Loucy (cell line): ENCODE data around the gene KRTAP1-5.
"Not testable (repeated sequence)": the region's sequence is repeated elsewhere in the genome, so short reads cannot be mapped to it uniquely, and the experiment has no call there.

Experiments used
- H2AFZ ChIP-seq: fragments of 200-600 bp; sonication (generic); 2 replicates; pipeline ENCODE4 v1.6.0; 2016; ENCODE audit warnings: antibody characterized with exemption, mild to moderate bottlenecking, low read length, moderate library complexity
- H3F3A ChIP-seq: fragments of 200-600 bp; 2 replicates; pipeline ENCODE4 v1.6.0; 2016; ENCODE audit warnings: antibody characterized with exemption, low read depth, mild to moderate bottlenecking
- H3K27me3 ChIP-seq: fragments of 200-600 bp; sonication (generic); 2 replicates; pipeline ENCODE4 v1.6.1; 2014; ENCODE audit warnings: low read length, mild to moderate bottlenecking; ENCODE audit not compliant: insufficient read depth, poor library complexity, severe bottlenecking
- H3K36me3 ChIP-seq: fragments of 200-600 bp; sonication (generic); 2 replicates; pipeline ENCODE4 v1.6.1; 2016; ENCODE audit warnings: low read length; ENCODE audit not compliant: insufficient read depth
- H3K4me1 ChIP-seq: fragments of 200-600 bp; sonication (generic); 2 replicates; pipeline ENCODE4 v1.5.1; 2014; ENCODE audit warnings: low read length, mild to moderate bottlenecking; ENCODE audit not compliant: insufficient read depth, poor library complexity, severe bottlenecking
- H3K4me2 ChIP-seq: fragments of 200-600 bp; sonication (generic); 2 replicates; pipeline ENCODE4 v1.6.0; 2014; ENCODE audit warnings: antibody characterized with exemption, low read length, low read depth, mild to moderate bottlenecking; ENCODE audit not compliant: poor library complexity, severe bottlenecking
- H3K4me3 ChIP-seq: fragments of 200-600 bp; sonication (generic); 2 replicates; pipeline ENCODE4 v1.5.1; 2014; ENCODE audit warnings: low read length, mild to moderate bottlenecking, mixed read lengths; ENCODE audit not compliant: poor library complexity, severe bottlenecking
- H3K79me2 ChIP-seq: fragments of 200-600 bp; sonication (generic); 2 replicates; pipeline ENCODE4 v1.6.1; 2014; ENCODE audit warnings: low read length; ENCODE audit not compliant: insufficient read depth
- H3K9ac ChIP-seq: fragments of 200-600 bp; sonication (generic); 2 replicates; pipeline ENCODE4 v1.6.0; 2014; ENCODE audit warnings: mild to moderate bottlenecking, low read depth, low read length, moderate library complexity; ENCODE audit not compliant: poor library complexity, severe bottlenecking
- H3K9me2 ChIP-seq: fragments of 200-600 bp; sonication (generic); replicated peaks from 2 replicates; pipeline ENCODE4 v1.6.1; 2016; ENCODE audit warnings: low read depth, low read length, mixed read lengths
- H3K9me3 ChIP-seq: fragments of 200-600 bp; sonication (generic); 2 replicates; pipeline ENCODE4 v1.6.1; 2014; ENCODE audit warnings: mild to moderate bottlenecking, antibody characterized with exemption, low read length, low read depth; ENCODE audit not compliant: insufficient read depth
- H4K20me1 ChIP-seq: fragments of 200-600 bp; sonication (generic); 2 replicates; pipeline ENCODE4 v1.6.0; 2014; ENCODE audit warnings: antibody characterized with exemption, low read length, mild to moderate bottlenecking; ENCODE audit not compliant: insufficient read depth, poor library complexity, severe bottlenecking
- CTCF ChIP-seq: fragments of 200-600 bp; sonication (generic); conservative IDR thresholded peaks from 2 replicates; pipeline ENCODE4 v1.5.1; 2014; ENCODE audit warnings: mild to moderate bottlenecking, antibody characterized with exemption, low read length
- EZH2phosphoT487 ChIP-seq: fragments of 200-600 bp; IDR thresholded peaks from 2 replicates; pipeline ENCODE4 v1.6.1; 2018; ENCODE audit warnings: antibody characterized with exemption, mild to moderate bottlenecking, moderate library complexity, borderline replicate concordance

The KRTAP1-5 gene

GRCh38 chr17:41063449-41063848, 36.4 kb upstream of the KRTAP1-5 start:
- TF ChIP-seq EZH2phosphoT487 (no peak), CTCF (no peak)
- no peaks in the 10 kb centered on the region for H4K20me1 ChIP-seq
- no peaks in the 10 kb centered on the region for H3F3A ChIP-seq
- H3K9ac ChIP-seq, result no peak overlapping the region
- no peaks in the 10 kb centered on the region for H3K27me3 ChIP-seq
- no peaks in the 10 kb centered on the region for H3K9me3 ChIP-seq
- no peak overlapping the region for H3K4me3 ChIP-seq
- H3K36me3 ChIP-seq, result no peaks in the 10 kb centered on the region
- H3K4me2 ChIP-seq, result no peak overlapping the region
- H3K79me2 ChIP-seq, result no peaks in the 10 kb centered on the region
- no peaks in the 10 kb centered on the region for H3K9me2 ChIP-seq
- no peaks in the 10 kb centered on the region for H3K4me1 ChIP-seq
- H2AFZ ChIP-seq, result no peak overlapping the region

DNA sequence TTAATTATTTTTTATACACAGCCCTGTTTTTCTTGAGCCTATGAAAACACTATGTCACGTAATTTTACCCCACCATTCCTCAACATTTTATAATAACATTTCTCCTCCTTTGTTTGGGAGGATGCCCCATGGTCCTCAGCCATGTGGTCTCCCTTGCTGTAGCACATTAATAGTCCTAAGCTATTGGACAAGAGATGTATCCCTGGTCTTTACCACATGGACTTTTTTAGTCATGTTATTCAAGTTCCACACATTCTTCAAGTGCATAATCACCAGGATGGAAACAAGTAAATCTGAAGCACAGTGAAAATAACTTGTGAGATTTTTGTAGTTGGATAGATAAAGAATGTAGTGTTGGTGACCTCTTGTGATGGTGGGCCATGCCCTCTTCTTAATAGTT, 35.0 kb upstream of the KRTAP1-5 start:
- H3K4me3 ChIP-seq, result no peak overlapping the region
- no peaks in the 10 kb centered on the region for H3K9me3 ChIP-seq
- no peaks in the 10 kb centered on the region for H3K4me1 ChIP-seq
- no peaks in the 10 kb centered on the region for H3K36me3 ChIP-seq
- H3K79me2 ChIP-seq, result no peaks in the 10 kb centered on the region
- H3K9ac ChIP-seq, result no peak overlapping the region
- no peaks in the 10 kb centered on the region for H3K9me2 ChIP-seq
- no peak for TF ChIP-seq EZH2phosphoT487
- TF ChIP-seq CTCF, result no peak
- H3F3A ChIP-seq, result no peaks in the 10 kb centered on the region
- no peak overlapping the region for H3K4me2 ChIP-seq
- H3K27me3 ChIP-seq, result no peaks in the 10 kb centered on the region
- no peaks in the 10 kb centered on the region for H4K20me1 ChIP-seq
- no peak overlapping the region for H2AFZ ChIP-seq

DNA sequence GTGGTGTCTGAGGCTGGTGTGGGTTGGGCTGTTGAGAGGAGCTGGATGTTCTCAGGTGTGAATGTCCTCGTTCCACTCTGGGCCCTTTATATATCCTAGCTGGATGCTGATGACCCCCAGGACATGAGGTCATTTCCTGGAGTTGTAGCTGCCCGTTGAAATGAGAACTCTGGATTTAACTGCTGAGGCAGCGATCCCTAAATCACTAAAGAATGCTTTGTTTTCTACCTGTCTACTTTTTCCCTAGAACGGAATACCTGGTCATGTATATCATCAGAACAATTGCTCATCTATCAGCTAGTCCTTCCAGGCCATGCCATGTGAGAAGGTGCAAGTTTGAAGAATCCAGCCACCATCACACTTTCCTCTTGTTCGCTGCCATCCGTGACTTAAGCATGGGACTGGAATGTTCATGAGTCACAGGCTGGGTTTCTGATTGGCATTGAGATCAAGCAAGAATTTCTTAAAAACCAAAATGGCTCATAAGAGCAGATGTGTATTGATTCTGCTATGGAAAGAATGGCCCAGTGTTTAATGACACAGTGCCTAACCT, 33.1 kb upstream of the KRTAP1-5 start, which contains the start of gene KRTAP2-3:
TSS of gene KRTAP2-3 (minus strand) at position 63 of the 553 bp plus-strand sequence. CDS start 64 bp downstream, outside the sequence.
- H3K36me3 ChIP-seq, result no peaks in the 10 kb centered on the region
- no peak within 1 kb of the TSS for H2AFZ ChIP-seq
- no peaks in the 10 kb centered on the region for H3K9me3 ChIP-seq
- no peaks in the 10 kb centered on the region for H3K9me2 ChIP-seq
- no peaks in the 10 kb centered on the region for H3K79me2 ChIP-seq
- no peak for TF ChIP-seq EZH2phosphoT487
- no peak for TF ChIP-seq CTCF
- no peaks in the 10 kb centered on the region for H3K27me3 ChIP-seq
- no peaks in the 10 kb centered on the region for H3K4me1 ChIP-seq
- no peaks in the 10 kb centered on the region for H4K20me1 ChIP-seq
- H3K4me2 ChIP-seq, result no peak within 1 kb of the TSS
- H3K9ac ChIP-seq, result no peak within 1 kb of the TSS
- H3F3A ChIP-seq, result no peaks in the 10 kb centered on the region
- no peak within 1 kb of the TSS for H3K4me3 ChIP-seq

DNA sequence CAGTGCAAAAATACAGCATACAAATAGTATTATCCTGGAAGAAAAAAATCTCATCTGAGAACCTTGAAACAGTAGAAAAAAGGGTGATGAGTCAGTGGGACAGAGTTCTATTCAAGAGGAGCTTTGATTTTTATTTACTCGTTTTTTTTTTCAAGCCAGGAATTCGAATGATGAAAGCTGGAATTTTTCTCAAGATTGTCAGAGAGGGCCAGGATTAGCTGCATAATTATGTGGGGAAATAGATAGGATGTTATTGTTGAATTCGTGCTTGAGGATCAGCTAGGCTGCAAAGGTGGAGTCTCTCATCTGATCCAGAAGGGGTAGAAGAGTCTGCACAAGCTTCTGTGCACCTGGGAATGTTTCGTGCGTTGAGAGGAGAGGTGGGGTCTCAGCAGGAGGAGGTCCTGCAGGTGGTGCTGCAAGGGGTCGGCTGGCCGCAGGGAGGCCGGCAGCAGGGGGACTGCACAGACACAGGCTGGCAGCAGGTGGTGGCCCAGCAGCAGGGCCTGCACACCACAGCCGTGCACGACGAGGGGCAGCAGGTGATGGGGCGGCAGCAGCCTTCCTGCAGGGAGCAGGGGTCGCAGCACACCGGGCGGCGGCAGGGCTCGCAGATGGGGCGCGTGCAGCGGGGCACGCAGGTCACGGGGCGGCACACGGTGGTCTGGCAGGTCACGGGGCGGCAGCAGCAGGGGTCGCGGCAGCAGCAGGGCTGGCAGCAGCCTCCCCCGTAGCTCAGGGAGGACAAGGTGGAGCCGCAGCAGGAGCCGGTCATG, 32.5 kb upstream of the KRTAP1-5 start:
- not testable (repeated sequence) for H3K36me3 ChIP-seq, H3F3A ChIP-seq, H3K4me2 ChIP-seq, H3K9me3 ChIP-seq, H2AFZ ChIP-seq, H3K4me3 ChIP-seq, H4K20me1 ChIP-seq, H3K27me3 ChIP-seq, H3K4me1 ChIP-seq, H3K79me2 ChIP-seq, H3K9me2 ChIP-seq, H3K9ac ChIP-seq
